ENCODE results near the gene APBB2. TPM values are rescaled to one million over a fixed set of nuclear protein-coding genes. Genes with fewer than 3 reads are reported as not detected.

The APBB2 gene
- total RNA-seq, 2 donors from 2014 or later = 37.3 to 75.3 TPM

GRCh38 chr4:40972722-40973121 lies 241.6 kb downstream of the APBB2 start:
- DNase-seq (ENCODE audit: low spot score) = no peak
- Histone ChIP-seq H3K27ac (no peak overlapping the region), H3K9me3 (no peaks in the 10 kb centered on the region), H3K36me3 (no peaks in the 10 kb centered on the region), H3K4me1 (peaks cover 0 to 7% of the 10 kb centered on the region in 2 donors), H3K4me3 (no peak overlapping the region), H3K27me3 (no peaks in the 10 kb centered on the region)
- TF ChIP-seq, protein P1, sequence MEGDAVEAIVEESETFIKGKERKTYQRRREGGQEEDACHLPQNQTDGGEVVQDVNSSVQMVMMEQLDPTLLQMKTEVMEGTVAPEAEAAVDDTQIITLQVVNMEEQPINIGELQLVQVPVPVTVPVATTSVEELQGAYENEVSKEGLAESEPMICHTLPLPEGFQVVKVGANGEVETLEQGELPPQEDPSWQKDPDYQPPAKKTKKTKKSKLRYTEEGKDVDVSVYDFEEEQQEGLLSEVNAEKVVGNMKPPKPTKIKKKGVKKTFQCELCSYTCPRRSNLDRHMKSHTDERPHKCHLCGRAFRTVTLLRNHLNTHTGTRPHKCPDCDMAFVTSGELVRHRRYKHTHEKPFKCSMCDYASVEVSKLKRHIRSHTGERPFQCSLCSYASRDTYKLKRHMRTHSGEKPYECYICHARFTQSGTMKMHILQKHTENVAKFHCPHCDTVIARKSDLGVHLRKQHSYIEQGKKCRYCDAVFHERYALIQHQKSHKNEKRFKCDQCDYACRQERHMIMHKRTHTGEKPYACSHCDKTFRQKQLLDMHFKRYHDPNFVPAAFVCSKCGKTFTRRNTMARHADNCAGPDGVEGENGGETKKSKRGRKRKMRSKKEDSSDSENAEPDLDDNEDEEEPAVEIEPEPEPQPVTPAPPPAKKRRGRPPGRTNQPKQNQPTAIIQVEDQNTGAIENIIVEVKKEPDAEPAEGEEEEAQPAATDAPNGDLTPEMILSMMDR (IDR thresholded peaks at IDR 0.05) = no peak

- H3K27me3 ChIP-seq = no peaks in the 10 kb centered on the region
- H3K4me3 ChIP-seq = no peak overlapping the region
- TF ChIP-seq, protein P1 (IDR thresholded peaks at IDR 0.05) = no peak
- DNase-seq (ENCODE audit: low spot score) = no peak
- H3K27ac ChIP-seq = no peak overlapping the region
- peaks cover 0 to 9% of the 10 kb centered on the region in 2 donors for H3K4me1 ChIP-seq
- H3K36me3 ChIP-seq = no peaks in the 10 kb centered on the region
- no peaks in the 10 kb centered on the region for H3K9me3 ChIP-seq
Measured at GRCh38 chr4:40971338-40971737, 243.0 kb downstream of the APBB2 start.

- Histone ChIP-seq H3K4me3 (no peak overlapping the region), H3K36me3 (no peaks in the 10 kb centered on the region), H3K9me3 (no peaks in the 10 kb centered on the region), H3K4me1 (peaks cover 0 to 9% of the 10 kb centered on the region in 2 donors), H3K27me3 (no peaks in the 10 kb centered on the region), H3K27ac (no peak overlapping the region)
- DNase-seq (ENCODE audit: low spot score) = no peak
- TF ChIP-seq, protein P1 (IDR thresholded peaks at IDR 0.05) = no peak
Measured at GRCh38 chr4:40969501-40969900, 244.8 kb downstream of the APBB2 start.

GRCh38 chr4:40967550-40967949 lies 246.8 kb downstream of the APBB2 start:
- no peak for DNase-seq (ENCODE audit: low spot score)
- H3K36me3 ChIP-seq = no peaks in the 10 kb centered on the region
- H3K27ac ChIP-seq = peak overlapping the region in 1 of 2 donors; percentile 16
- TF ChIP-seq, protein P1 (IDR thresholded peaks at IDR 0.05) = no peak
- no peak overlapping the region for H3K4me3 ChIP-seq
- peaks cover 0 to 21% of the 10 kb centered on the region in 2 donors for H3K4me1 ChIP-seq
- no peaks in the 10 kb centered on the region for H3K9me3 ChIP-seq
- H3K27me3 ChIP-seq = no peaks in the 10 kb centered on the region

DNA sequence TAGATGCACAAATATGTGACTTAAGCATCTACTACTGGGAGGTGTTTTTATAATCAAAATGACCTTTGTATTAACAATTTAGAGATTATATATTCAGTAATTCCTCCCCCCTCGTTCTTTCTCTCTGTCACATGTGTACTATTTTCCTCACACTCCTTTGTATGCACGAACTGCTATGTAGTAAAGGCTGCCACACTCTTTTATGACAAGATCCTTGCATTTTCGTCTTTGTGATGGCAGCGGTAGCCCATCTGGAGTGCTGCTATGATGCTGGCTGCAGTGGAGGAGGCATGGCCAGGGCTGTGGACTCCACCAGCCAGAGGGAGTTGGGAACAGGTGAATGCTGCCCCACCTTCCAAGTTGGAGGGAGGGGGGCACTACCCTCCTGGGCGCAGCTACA lies 248.3 kb downstream of the APBB2 start:
- Histone ChIP-seq H3K36me3 (no peaks in the 10 kb centered on the region), H3K27me3 (no peaks in the 10 kb centered on the region), H3K9me3 (no peaks in the 10 kb centered on the region), H3K27ac (no peak overlapping the region), H3K4me3 (no peak overlapping the region), H3K4me1 (peaks cover 0 to 27% of the 10 kb centered on the region in 2 donors)
- DNase-seq (ENCODE audit: low spot score) = no peak
- TF ChIP-seq, protein P1 (IDR thresholded peaks at IDR 0.05) = no peak

DNA sequence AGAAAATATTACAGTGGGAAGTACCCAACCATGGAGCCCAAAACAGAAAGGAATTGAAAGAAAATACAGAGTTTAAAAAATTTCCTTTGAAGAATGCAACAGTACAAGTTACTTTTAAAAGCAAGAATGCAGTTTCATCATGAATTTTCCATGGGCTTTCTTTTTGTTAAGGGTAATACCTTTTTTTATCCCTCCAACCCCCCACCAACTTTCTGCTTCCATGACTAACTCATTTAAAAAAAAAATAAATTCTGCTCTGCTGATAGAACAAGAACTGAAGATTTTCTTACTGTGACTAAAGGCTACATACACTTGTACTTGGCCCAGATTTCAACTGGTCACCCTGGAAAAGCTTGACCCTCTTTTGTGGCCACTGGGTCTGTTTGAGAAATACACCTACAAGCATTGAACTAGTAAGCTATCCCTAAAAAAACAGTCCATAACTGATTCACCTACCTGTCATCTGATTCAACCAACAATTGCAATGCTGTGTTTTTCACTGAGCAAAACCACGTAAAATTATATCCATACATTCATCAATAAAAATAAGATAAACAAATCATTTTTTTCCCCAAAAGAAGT lies 250.4 kb downstream of the APBB2 start:
- no peak overlapping the region for H3K27ac ChIP-seq
- no peaks in the 10 kb centered on the region for H3K27me3 ChIP-seq
- DNase-seq (ENCODE audit: low spot score) = no peak
- no peaks in the 10 kb centered on the region for H3K9me3 ChIP-seq
- H3K36me3 ChIP-seq = no peaks in the 10 kb centered on the region
- TF ChIP-seq, protein P1 (IDR thresholded peaks at IDR 0.05) = no peak
- no peak overlapping the region for H3K4me3 ChIP-seq
- peaks cover 0 to 27% of the 10 kb centered on the region in 2 donors for H3K4me1 ChIP-seq

Measured in right atrium auricular region (tissue), 2 donors.